SKM-1 treated with dmso at 0.1 percent for 144 hours (cell line): ENCODE results near the gene LAMA1.

Experiments used
- DNase-seq: peaks from one replicate; lab custom pipeline; 2025; ENCODE audit not compliant: unreplicated experiment; lab: John Stamatoyannopoulos, UW

LAMA1 gene

GRCh38 chr18:7049951-7050350 is 67.6 kb downstream of the LAMA1 start:
- DNase-seq: no peak

GRCh38 chr18:7048081-7048480 is 69.5 kb downstream of the LAMA1 start:
- no peak for DNase-seq

- DNase-seq: no peak
These were observed 70.3 kb downstream of the LAMA1 start for GRCh38 chr18:7047336-7047735.

GRCh38 chr18:7038330-7038851 is 79.2 kb downstream of the LAMA1 start:
- DNase-seq: no peak

- DNase-seq: no peak
These were observed 80.1 kb downstream of the LAMA1 start for GRCh38 chr18:7037470-7037869.

GRCh38 chr18:7035807-7036206 is 81.8 kb downstream of the LAMA1 start:
- no peak for DNase-seq

- DNase-seq: no peak
These were observed 82.7 kb downstream of the LAMA1 start for GRCh38 chr18:7034924-7035323.

- DNase-seq: no peak
These were observed 85.1 kb downstream of the LAMA1 start for GRCh38 chr18:7032537-7032936.

- DNase-seq: no peak
These were observed 89.0 kb downstream of the LAMA1 start for GRCh38 chr18:7028625-7029024.

GRCh38 chr18:7025194-7025593 is 92.4 kb downstream of the LAMA1 start:
- DNase-seq: no peak

- DNase-seq: no peak
These were observed 94.0 kb downstream of the LAMA1 start for GRCh38 chr18:7023581-7023980.

GRCh38 chr18:7023063-7023580 is 94.5 kb downstream of the LAMA1 start:
- DNase-seq: no peak

GRCh38 chr18:7021994-7022840 is 95.4 kb downstream of the LAMA1 start:
- peak; percentile 38 for DNase-seq

GRCh38 chr18:7020995-7021777 is 96.4 kb downstream of the LAMA1 start:
- DNase-seq: no peak

- no peak for DNase-seq
These were observed 100.6 kb downstream of the LAMA1 start for GRCh38 chr18:7017013-7017412.

- no peak for DNase-seq
These were observed 106.5 kb downstream of the LAMA1 start for GRCh38 chr18:7011142-7011541.

- DNase-seq: no peak
These were observed 113.6 kb downstream of the LAMA1 start for GRCh38 chr18:7004009-7004408.

- DNase-seq: no peak
These were observed 115.5 kb downstream of the LAMA1 start for GRCh38 chr18:7002107-7002506.

- peak; percentile 57 for DNase-seq
These were observed 117.0 kb downstream of the LAMA1 start for GRCh38 chr18:7000484-7001096.

GRCh38 chr18:6997808-6998207 is 119.8 kb downstream of the LAMA1 start:
- no peak for DNase-seq

GRCh38 chr18:6994771-6995430 is 122.7 kb downstream of the LAMA1 start:
- no peak for DNase-seq
